ENCODE results near the gene EFNA1.
"Not testable (repeated sequence)": the region's sequence is repeated elsewhere in the genome, so short reads cannot be mapped to it uniquely, and the experiment has no call there.

EFNA1 gene

GRCh38 chr1:155092131-155092530, 35.5 kb upstream of the EFNA1 start:
- DNase-seq (ENCODE audit: low read depth): no peak

- DNase-seq (ENCODE audit: low read depth): no peak
These were observed 35.0 kb upstream of the EFNA1 start for GRCh38 chr1:155092641-155093040.

GRCh38 chr1:155093911-155094621, 33.6 kb upstream of the EFNA1 start:
- no peak for DNase-seq (ENCODE audit: low read depth)

DNA sequence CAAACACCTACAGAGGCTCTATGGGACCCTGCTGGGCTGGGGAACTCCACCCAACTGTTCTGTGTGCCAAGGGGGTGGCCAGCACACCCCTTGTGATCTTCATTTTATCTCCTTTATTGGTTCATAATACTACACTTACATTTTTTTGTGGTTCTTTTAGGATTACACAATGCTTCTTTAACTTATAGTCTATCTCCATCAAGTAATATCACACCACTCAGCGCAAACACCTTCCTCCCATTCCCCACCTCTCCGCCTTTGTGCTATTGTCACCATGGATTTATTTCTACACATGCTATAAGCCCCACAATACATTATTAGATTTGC, 33.1 kb upstream of the EFNA1 start:
- no peak for DNase-seq (ENCODE audit: low read depth)

- no peak for DNase-seq (ENCODE audit: low read depth)
These were observed 28.3 kb upstream of the EFNA1 start for GRCh38 chr1:155099331-155099730.

DNA sequence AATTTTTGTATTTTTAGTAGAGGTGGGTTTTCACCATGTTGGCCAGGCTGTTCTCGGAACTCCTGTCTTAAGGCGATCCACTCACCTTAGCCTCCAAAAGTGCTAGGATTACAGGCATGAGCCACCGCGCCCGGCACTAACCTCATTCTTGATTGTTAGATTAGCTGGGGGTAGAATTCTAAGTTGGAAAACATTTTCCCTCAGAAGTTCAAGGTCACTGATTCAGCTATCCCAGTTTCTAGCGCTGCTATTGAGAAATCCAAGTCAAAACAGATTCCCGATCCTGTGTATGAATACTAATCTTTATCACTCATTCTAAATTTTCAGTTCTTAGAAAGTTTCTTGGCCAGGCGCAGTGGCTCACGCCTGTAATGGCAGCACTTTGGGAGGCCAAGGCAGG, 24.4 kb upstream of the EFNA1 start:
- DNase-seq (ENCODE audit: low read depth): no peak

DNA sequence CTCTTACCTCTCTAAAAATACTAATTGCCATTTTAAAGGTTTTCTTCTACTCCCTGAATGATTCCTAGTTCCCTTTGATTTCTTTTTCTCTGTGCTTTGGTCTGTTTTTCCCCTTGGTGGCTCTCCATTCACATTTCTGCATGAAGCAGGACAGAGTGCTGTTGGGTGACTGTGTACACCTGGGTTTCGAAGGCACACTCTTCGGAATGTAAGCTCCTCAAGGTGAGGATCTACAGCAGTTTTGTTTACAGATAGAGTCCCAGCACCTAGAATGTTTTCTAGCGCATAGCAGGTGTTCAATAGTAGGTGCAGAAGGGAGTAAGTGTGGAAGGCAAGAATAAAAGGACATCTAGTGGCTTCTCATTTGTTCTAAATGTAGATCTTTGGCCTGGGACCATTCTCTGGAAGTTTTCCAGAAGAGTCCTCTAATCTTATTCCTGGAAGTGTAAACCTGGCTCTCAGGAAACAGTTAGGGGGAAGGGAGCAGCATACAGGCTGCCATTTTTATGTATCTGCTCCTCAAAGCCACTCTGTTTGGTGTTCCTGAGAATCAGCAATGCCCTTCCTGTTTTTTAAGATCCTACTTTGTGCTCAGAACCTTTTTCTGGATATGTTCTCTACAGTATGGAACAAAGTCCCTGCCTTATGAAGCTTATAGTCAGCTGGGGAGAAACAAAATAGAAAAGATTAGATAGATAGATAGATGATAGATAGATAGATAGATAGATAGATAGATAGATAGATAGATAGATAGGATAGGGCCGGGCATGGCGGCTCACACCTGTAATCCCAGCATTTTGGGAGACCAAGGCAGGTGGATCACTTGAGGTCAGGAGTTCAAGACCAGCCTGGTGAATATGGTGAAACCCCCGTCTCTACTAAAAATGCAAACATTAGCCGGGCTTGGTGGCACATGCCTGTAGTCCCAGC, 22.8 kb upstream of the EFNA1 start:
- no peak for DNase-seq (ENCODE audit: low read depth)

DNA sequence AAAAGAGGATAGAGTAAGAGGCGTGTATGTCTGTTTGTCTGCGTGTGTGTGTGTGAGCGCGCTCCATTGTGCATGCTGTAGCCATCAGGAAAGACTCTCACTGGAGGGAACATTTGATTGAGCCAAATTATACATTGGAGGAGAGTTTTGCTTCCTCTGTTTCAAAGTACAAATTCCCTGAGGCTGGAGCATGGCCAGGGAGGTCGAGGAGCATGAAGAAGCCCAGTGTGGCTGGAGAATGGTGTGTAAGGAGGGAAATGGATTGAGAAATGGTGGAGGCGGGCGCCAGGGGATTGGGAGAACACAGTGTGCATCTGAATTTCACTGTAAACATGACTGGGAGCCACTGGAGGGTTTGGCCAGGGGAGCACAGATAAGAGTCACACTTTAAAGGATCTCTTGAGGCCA, 22.1 kb upstream of the EFNA1 start:
- DNase-seq (ENCODE audit: low read depth): no peak

DNA sequence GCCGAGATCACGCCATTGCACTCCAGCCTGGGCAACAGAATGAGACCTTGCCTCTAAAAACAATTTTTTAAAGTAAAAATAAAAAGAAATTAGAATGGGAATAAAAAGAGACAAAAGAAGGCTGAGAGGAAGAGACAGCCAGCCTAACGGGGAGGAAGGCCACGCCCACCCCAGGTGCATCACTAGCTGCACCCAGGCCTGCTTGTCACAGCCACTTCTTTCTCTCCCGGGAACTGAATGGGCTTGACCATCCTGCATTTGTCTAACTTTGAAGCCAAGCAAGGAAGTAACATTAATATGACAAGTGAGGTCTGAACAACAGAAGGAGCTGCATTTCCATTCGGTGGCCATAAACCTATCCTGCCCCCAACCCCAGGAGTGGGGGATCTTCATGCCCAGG, 20.8 kb upstream of the EFNA1 start:
- no peak for DNase-seq (ENCODE audit: low read depth)

DNA sequence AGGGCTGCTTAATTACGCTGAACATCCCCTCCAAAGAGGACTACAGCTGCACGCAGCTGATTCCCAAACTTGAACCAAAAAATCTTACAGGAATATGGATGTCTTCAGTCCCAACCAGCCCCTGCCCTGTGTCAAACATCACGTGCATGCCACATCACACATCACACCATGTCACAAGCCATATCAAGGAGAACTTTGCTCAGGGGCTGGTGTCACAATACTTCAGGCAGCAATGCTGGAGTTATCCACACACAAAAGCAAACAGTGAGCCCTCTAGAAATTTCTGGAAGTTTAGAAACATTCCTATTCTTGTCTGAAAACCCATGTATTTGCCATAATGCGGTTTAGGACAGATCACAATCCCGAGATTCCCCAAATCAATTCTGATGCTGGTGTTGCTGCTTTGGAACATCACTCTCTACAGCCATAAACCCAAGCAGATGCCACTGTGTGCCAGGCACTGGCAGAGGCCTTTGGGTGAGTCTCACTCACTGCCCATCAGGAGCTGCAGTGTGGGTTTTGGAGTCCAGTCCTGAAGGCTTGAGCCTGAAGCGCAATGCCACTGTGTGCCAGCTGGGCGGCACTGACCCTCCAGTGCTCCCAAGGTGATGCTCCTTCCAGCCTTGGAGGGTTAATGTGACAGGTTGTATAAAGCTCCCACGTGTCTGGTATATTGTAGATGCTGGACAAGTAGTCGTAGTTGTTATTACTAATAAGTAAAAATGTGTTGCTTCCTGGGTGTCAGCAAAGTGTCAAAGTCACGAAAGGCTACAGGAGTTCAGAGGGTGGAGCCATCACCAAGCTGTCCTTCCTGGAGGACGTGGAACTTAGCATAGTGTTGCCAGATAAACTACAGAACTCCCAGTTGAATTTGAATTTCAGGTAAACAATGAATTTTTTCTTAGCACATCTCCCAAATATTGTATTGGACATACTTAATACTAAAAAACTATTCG, 20.1 kb upstream of the EFNA1 start:
- DNase-seq (ENCODE audit: low read depth): no peak

- DNase-seq (ENCODE audit: low read depth): no peak
These were observed 19.4 kb upstream of the EFNA1 start for GRCh38 chr1:155108296-155108695.

GRCh38 chr1:155110381-155110780, 17.3 kb upstream of the EFNA1 start:
- no peak for DNase-seq (ENCODE audit: low read depth)

- DNase-seq (ENCODE audit: low read depth): no peak
These were observed 16.9 kb upstream of the EFNA1 start for GRCh38 chr1:155110826-155111225.

- DNase-seq (ENCODE audit: low read depth): no peak
These were observed 14.2 kb upstream of the EFNA1 start for GRCh38 chr1:155113450-155113980.

- no peak for DNase-seq (ENCODE audit: low read depth)
These were observed 11.4 kb upstream of the EFNA1 start for GRCh38 chr1:155116113-155116764.

- no peak for DNase-seq (ENCODE audit: low read depth)
These were observed 10.1 kb upstream of the EFNA1 start for GRCh38 chr1:155117610-155118009.

DNA sequence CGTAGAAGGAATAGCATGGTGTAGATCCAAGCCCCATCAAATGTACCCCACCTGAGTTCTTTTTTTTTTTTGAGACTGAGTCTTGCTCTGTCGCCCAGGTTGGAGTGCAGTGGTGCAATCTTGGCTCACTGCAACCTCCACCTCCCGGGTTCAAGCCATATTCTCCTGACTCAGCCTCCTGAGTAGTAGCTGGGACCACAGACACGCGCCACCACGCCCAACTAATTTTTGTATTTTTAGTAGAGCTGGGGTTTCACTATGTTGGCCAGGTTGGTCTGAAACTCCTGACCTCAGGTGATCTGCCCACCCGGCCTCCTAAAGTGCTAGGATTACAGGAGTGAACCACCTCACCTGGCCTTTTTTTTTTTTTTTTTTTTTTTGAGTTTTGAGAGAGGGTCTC, 9.6 kb upstream of the EFNA1 start:
- not testable (repeated sequence) for DNase-seq (ENCODE audit: low read depth)

DNA sequence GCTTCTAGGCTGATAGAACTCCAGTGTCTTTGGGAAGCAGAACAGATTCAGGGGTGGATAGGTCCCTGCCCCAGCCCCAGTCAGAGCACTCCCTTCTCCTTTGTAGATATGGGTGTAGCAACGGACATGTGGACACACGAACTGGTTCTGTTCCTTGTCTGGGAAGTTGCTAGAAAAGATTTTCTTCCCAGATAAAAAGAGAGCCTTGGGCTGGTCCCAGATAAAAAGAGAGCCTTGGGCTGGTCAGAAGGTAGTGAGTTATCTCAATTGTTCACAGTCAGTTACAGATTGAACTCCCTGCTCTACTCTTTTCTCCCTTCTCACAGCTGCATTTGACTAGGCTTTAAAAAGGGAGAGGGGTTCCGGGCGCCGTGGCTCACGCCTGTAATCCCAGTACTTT, 7.4 kb upstream of the EFNA1 start:
- DNase-seq (ENCODE audit: low read depth): no peak

DNA sequence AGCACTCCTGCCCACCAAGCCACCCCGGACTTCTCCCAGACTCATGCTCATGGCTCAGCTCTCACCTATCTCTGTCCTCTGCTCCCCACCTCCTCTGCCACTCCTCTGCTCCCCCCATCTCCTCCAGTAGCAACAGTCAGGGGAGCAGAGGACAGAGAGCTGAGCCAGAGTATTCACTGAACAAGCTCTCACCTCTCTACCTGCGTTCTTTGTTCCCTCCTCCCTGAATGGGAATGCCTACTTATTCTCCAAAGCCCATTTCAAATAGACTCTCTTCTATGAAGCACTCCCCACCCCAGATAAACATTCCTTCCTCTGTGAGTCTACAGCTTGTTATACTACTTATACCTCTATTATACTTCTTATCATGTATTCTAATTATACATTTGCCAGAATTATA, 6.4 kb upstream of the EFNA1 start:
- DNase-seq (ENCODE audit: low read depth): no peak

DNA sequence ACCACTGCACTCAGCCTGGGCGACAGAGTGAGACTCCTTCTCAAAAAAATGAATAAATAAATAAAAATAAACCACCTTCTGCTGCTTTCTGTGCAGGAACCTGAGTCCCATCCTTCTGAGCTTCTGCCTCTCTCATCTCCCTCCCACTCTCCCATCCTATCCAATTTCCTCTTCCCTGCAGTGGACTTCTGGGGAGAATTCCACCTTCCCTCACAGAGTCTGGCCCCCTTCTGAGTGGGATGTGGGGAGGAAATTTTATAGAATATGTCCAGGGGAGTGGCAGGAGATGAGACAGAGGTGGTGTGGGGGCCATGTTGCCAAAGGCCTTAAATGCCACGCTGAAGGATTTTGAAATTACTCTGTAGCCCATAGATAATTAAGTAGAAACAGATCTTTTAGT, 5.4 kb upstream of the EFNA1 start:
- DNase-seq (ENCODE audit: low read depth): no peak

- no peak for DNase-seq (ENCODE audit: low read depth)
These were observed 3.9 kb upstream of the EFNA1 start for GRCh38 chr1:155123801-155124200.

All from activated T-cell treated with anti-CD3 and anti-CD28 coated beads for 24 hours (primary cell).